ENCODE results near the gene GART.

DNA sequence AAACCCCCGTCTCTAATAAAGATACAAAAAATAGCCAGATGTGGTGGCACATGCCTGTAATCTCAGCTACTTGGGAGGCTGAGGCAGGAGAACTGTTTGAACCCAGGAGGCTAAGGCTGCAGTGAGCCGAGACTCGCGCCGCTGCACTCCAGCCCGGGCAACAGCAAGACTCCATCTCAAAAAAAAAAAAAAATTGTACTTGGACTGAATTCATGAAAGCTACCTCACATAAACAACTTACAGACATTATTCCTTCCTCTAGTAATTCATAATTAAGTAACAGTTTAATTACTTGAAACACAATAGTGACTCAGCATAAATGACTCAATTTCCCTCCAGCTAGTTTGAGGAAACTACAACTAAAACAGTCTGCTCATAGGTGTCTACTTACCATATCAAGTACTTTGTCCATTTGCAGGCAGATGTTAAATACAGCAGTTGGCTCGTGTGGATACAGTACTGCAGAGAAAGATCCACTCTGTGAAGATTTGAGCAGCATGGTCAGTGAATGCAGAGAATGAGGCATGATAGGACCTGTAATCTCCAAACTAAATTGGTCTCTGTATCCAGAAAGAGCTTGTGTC, 37.1 kb upstream of the GART start:
- TF ChIP-seq, protein P1, sequence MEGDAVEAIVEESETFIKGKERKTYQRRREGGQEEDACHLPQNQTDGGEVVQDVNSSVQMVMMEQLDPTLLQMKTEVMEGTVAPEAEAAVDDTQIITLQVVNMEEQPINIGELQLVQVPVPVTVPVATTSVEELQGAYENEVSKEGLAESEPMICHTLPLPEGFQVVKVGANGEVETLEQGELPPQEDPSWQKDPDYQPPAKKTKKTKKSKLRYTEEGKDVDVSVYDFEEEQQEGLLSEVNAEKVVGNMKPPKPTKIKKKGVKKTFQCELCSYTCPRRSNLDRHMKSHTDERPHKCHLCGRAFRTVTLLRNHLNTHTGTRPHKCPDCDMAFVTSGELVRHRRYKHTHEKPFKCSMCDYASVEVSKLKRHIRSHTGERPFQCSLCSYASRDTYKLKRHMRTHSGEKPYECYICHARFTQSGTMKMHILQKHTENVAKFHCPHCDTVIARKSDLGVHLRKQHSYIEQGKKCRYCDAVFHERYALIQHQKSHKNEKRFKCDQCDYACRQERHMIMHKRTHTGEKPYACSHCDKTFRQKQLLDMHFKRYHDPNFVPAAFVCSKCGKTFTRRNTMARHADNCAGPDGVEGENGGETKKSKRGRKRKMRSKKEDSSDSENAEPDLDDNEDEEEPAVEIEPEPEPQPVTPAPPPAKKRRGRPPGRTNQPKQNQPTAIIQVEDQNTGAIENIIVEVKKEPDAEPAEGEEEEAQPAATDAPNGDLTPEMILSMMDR (IDR thresholded peaks at IDR 0.05 in 2 of 3, conservative IDR thresholded peaks at IDR 0.05 in 1 of 3; ENCODE audit: control insufficient read depth in 2 of 3, extremely low read depth in 1 of 3, insufficient read depth in 1 of 3, low read depth in 3 of 3, low read length in 3 of 3) = no peak
- TF ChIP-seq BHLHE40 (IDR thresholded peaks at IDR 0.05; ENCODE audit: borderline replicate concordance in 1 of 2, low read depth in 2 of 2, low read length in 1 of 2) (no peak), SUPT20H (IDR thresholded peaks at IDR 0.05; ENCODE audit: borderline replicate concordance, control insufficient read depth, low read depth, low read length) (no peak), POLR2A (IDR thresholded peaks at IDR 0.05; ENCODE audit: low read depth, low read length) (no peak; the same call in 1 of the 2 replicates)

Data from GM12878 (cell line).